ENCODE measurements around the gene C11orf68. TPM values are rescaled to one million over a fixed set of nuclear protein-coding genes. Genes with fewer than 3 reads are reported as not detected.

C11orf68 gene
- total and polyA plus RNA-seq, 9 of the 15 experiments (the other 6 are each of a cell fraction or from before 2014, with no cell fraction given) = 3.6 to 35.9 (median 12.8) TPM

- TF ChIP-seq AFF4 (CRISPR knock-in tag; IDR thresholded peaks at IDR 0.05) = peak; percentile 46; the same call in 1 of the 2 replicates
- no peak for TF ChIP-seq TAF7 (tag; IDR thresholded peaks at IDR 0.05)
- peak; percentile 62; the same call in 1 of the 2 replicates for TF ChIP-seq PHF8 (IDR thresholded peaks at IDR 0.05; ENCODE audit: borderline replicate concordance, low read length)
- peak; percentile 90 for TF ChIP-seq CTBP1 (IDR thresholded peaks at IDR 0.05; ENCODE audit: borderline replicate concordance)
- peak; percentile 86 for TF ChIP-seq SMAD4 (CRISPR knock-in tag; conservative IDR thresholded peaks at IDR 0.05)
- TF ChIP-seq RBBP5 (IDR thresholded peaks at IDR 0.05; ENCODE audit: borderline replicate concordance, insufficient read depth, low read length, poor library complexity, severe bottlenecking) = peak; percentile 18
- peak; percentile 51; the same call in 1 of the 2 replicates for TF ChIP-seq SOX6 (IDR thresholded peaks at IDR 0.05)
- peak; percentile 33 for TF ChIP-seq SRSF7 (optimal IDR thresholded peaks at IDR 0.05; ENCODE audit: low read depth, low read length)
- TF ChIP-seq KAT7 (CRISPR knock-in tag; IDR thresholded peaks at IDR 0.05; ENCODE audit: borderline replicate concordance) = peak; percentile 82; the same call in 1 of the 2 replicates
- TF ChIP-seq PML (IDR thresholded peaks at IDR 0.05; ENCODE audit: low read length) = peak; percentile 82
- TF ChIP-seq JUND (IDR thresholded peaks at IDR 0.05; ENCODE audit: borderline replicate concordance, low read depth, low read length) = peak; percentile 94
- peak; percentile 59; the same call in 1 of the 3 replicates for TF ChIP-seq JUND (tag; IDR thresholded peaks at IDR 0.05; ENCODE audit: borderline replicate concordance, low read depth, low read length)
- TF ChIP-seq TBL1XR1 (IDR thresholded peaks at IDR 0.05; ENCODE audit: low read length in 2 of 2) = peak in 1 of 2 experiments; percentile 21; a peak in 2 of 4 replicates
- TF ChIP-seq CBFA2T3 (IDR thresholded peaks at IDR 0.05) = peak; percentile 16; the same call in 1 of the 2 replicates
- no peak for TF ChIP-seq BRCA1 (IDR thresholded peaks at IDR 0.05)
- TF ChIP-seq BRCA1 (CRISPR knock-in tag; IDR thresholded peaks at IDR 0.05) = no peak
- TF ChIP-seq PTTG1 (tag; IDR thresholded peaks at IDR 0.05; ENCODE audit: low read depth) = no peak
- no peak for TF ChIP-seq MED1 (CRISPR knock-in tag; IDR thresholded peaks at IDR 0.05; ENCODE audit: borderline replicate concordance)
- peak; percentile 97 for TF ChIP-seq KDM5B (IDR thresholded peaks at IDR 0.05; ENCODE audit: insufficient replicate concordance, low read depth, low read length)
- peak; percentile 62 for TF ChIP-seq FUS (optimal IDR thresholded peaks at IDR 0.05; ENCODE audit: low read depth, low read length)
- TF ChIP-seq THAP12 (CRISPR knock-in tag; IDR thresholded peaks at IDR 0.05) = no peak; the same call in 1 of the 2 replicates
- peak; percentile 91 for TF ChIP-seq SAFB (IDR thresholded peaks at IDR 0.05; ENCODE audit: borderline replicate concordance, low read depth, low read length)
Measured at GRCh38 chr11:65900125-65900898, 18.6 kb downstream of the C11orf68 start, which contains the start of gene FOSL1 (continued).
